GM21381 (cell line): Measurements from ENCODE around the gene MECP2.
"Not testable (repeated sequence)": the region's sequence is repeated elsewhere in the genome, so short reads cannot be mapped to it uniquely, and the experiment has no call there.

Experiments
- ATAC-seq: cut with Tn5 transposase; IDR thresholded peaks from one replicate; pipeline ENCODE4 v1.9.1; 2021; ENCODE audit warnings: mild to moderate bottlenecking, moderate library complexity; ENCODE audit not compliant: unreplicated experiment

Gene MECP2

DNA sequence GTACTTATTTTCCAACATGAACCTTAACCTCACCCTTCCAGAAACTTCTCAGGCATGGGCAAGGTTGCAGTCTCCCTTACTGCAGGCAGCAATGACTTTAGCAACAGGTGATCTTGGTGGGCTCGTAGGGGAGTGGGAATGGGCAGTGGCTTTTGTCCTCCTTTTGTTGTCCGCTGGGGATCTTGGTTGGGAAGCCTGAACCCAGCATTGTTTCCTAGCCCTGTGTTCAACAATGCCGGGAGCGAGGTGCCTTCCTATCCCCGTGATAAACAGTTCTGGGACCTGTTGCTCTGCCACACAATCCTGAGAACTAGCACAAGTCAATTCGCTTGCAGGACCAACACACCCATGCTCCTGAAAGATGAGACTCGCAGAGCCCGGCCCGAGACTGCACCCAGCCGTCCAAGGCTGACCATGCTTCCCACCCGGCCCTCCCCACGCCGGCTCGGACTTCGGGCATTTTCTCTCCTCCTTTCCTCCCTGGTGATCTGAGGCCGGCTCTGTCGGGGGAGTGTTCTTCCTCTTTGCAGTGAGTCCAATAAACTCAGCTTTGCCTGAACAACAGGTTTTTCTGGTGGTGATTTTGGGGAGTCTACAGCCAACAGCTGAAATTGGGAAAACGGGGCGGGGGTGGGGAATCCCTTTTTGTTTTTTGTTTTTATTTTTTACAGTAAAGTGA is 98.0 kb downstream of the MECP2 start:
- ATAC-seq = no peak

DNA sequence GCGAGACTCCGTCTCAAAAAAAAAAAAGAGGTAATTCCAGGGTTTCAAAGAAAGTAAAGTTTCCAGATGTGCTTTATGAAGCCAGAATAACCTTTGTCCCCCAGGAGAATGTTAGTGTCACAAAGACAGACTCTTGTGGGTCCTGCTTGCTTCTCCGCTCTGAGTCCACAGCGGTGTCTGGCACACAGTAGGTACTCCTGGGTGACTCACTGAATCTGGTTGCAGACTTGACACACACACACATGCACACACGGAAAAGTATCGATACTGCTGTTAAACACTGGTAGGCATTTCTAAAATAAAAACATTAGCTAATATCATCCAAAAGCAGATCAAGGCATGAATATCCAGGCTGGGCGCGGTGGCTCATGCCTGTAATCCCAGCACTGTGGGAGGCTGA is 102.0 kb downstream of the MECP2 start:
- ATAC-seq = no peak

DNA sequence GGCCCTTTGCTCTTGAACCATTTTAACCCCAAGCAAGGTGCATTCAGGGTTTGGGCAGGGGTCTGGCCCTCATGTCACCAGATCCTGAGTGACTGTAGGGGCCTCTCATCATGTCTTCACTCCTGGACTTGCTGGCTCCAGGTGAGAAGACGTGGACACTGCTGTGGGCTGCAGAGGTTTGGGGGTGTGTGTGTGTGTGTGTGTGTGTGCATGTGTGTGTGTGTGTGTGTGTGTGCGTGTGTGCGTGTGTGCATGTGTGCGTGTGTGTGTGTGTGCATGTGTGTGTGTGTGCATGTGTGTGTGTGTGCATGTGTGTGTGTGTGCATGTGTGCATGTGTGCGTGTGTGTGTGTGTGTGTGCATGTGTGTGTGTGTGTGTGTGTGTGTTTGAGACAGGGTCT is 103.1 kb downstream of the MECP2 start:
- not testable (repeated sequence) for ATAC-seq

DNA sequence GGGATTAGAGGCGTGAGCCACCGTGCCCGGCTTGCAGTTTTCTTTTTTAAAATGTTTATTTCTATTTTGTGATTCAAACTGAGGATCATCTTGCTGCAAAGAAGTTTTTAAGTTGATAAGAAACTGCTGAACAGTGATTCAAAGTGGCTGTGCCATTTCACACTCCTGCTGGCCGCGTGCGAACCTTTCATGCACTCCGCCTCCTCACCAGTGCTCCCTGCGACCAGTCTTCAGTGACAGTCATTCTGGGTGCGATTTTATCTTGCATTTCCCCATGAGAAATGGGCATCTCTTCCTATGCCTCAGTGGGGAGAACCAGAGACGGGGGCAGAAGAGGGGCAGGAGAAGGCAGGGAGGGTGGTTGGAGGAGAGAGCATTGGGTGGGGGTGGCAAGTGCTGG is 103.5 kb downstream of the MECP2 start:
- no peak for ATAC-seq

DNA sequence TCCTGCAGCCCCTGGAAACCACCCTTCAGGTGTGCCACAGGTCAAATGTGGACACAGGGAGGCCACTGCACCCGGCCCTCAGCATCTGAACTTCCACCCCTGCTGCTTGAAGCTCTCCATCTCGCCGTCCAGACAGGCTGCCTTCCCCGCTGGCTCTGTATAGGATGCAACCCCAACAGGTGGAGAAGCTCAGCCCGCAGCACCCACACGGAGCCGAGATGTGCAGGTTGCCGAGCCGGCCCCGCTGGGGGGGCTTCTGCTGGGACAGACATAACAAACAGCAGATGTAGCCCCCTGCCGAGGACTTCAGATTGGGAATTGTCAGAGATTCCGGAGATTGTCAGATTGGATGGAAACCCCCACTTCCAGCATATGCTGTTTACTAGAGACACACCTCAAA is 104.4 kb downstream of the MECP2 start:
- no peak for ATAC-seq

DNA sequence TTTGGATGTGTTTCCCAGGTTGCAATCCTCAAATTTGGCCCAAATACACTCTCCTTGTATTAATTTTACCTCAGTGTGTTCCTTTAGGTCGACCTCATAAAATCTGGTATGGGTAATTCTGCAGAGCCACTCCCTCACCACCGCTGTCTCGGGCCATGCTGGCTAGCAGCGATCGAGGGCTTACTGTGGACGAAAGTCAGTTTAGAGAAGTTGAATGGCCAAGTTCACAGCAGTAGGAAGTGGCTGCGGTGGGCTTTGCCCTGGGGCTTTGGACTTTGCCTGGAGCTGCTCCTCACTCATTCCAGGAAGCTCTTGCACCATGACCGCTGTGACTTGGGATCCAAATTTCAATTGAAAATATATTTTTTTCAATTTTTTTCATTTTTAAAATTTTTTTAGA is 105.3 kb downstream of the MECP2 start:
- ATAC-seq = no peak

DNA sequence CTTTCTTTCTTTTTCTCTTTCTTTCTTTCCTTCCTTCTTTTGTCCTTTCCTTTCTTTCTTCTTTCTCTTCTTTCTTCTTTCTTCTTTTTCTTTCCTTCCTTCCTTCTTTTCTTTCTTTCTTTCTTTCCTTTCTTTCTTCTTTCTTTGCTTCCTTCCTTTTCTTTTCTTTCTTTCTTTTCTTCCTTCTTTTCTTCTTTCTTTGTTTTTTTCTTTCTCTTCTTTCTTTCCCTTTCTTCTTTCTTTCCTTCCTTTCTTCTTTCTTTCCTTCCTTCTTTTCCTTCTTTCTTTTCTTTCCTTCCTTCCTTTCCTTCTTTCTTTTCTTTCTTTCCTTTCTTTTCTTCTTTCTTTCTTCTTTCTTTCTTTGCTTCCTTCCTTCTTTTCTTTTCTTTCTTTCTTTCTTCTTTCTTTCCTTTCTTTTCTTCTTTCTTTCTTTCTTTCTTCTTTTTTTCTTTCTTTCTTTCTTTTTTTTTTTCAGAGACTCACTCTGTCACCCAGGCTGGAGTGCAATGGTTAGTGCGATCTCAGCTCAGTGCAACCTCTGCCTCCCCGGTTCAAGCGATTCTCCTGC is 106.4 kb downstream of the MECP2 start:
- ATAC-seq = no peak

DNA sequence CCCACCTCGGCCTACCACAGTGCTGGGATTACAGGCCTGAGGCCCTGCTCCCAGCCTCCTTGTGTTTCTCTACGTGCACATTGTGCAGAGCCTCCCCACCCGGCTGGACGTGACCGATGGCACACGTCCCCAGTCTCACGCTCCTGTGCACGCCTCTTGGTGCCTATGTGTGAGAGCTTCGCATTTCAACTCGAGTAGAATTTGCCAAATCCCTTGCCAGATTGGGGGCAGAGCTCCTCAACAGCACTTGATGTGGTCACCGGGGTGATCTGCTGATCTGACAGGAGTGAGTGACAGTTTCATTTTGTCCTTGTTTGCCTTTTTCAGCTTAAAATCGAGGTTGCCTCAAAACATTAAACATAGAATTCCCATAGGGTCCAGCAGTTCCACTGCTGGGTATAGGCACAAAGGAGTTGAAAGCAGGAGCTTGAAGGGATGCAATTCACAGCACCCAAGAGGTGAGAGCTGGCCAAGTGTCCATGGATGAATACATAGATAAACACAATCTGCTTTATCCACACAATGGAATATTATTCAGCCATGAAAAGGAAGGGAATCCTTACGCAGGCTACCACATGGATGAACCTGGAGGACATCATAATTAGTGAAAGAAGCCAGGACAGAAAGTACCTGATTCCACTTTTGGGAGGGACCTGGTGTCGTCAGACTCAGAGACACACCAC is 107.4 kb downstream of the MECP2 start:
- ATAC-seq = no peak

DNA sequence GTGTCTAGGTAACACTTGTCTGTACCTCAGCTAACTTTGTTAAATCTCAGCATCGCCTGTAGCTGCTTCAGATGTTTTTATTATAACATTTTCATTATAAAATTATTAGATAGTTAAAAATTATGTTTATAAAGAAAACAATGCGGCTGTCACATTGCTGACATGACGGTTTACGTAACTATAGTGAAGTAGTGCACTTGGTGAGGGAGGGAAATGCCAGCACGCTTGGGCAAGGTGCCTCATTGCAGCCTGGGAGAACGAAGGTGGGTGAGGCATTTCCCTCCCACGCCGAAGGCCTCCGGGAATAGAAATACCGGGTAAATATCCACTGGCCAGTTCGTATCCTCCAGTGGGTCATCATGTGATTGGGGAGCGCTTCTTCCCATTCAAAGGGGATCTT is 109.0 kb downstream of the MECP2 start:
- ATAC-seq = no peak

DNA sequence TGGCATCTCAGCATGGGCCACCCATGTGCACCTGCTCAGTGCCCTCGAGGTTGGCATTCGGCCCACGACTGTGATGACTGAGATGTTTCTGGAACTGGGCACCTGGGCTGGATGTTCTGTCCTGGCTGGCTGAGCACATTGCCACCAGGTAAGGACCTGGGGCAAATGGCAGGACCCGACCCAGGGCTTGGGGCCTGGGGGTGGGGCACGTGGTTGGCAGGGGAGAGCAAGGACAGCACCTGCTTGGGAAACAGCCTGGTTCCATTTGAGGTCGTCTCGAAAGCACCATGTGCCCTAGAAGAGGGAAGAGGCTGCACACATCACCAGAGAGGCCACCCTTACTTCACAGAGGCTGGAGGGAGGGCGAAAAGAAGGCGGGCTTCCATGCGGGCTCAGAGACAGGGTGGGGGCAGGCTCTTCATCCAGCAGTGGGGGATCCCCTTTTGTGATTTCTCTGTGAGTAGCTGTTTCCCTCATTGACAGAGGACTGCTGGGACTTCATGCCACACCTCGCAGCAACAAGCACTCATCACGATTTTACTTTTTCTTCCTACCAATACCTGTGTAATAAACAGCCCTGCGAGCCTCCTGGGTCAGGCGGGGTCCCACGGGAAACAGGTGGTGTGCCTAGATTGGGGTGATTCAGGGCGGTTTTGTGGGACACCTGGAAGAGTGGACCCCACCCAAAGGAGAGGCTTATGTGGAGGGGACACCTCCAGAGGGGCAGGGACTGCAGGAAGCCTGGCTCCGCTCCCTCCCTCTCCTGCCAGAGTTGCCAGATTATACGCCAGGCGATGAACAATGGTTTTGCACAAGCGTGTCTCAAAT is 113.0 kb downstream of the MECP2 start:
- no peak for ATAC-seq

DNA sequence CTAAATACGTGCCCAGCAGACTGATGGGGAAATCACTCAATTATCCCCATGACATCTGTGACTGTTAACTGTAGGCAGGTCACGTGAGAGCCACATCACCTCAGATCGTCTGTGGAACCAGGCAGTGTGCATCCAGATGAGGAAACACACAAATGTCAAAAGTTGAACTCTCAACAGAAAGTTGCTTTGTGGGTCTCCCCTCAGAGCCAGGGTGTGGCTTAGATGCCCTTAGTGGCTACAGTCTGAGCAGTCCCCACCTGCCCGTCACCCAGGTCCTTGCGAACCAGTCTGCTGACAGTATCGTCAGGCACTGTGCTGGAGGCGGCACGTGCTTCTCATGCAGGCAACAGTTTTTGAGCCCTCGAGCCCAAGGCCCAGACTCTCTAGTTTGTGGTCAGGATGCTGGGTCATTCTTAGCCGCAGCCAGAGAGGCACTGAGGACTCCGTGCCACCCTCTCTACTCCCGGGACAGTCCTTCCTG is 114.2 kb downstream of the MECP2 start:
- ATAC-seq = no peak

DNA sequence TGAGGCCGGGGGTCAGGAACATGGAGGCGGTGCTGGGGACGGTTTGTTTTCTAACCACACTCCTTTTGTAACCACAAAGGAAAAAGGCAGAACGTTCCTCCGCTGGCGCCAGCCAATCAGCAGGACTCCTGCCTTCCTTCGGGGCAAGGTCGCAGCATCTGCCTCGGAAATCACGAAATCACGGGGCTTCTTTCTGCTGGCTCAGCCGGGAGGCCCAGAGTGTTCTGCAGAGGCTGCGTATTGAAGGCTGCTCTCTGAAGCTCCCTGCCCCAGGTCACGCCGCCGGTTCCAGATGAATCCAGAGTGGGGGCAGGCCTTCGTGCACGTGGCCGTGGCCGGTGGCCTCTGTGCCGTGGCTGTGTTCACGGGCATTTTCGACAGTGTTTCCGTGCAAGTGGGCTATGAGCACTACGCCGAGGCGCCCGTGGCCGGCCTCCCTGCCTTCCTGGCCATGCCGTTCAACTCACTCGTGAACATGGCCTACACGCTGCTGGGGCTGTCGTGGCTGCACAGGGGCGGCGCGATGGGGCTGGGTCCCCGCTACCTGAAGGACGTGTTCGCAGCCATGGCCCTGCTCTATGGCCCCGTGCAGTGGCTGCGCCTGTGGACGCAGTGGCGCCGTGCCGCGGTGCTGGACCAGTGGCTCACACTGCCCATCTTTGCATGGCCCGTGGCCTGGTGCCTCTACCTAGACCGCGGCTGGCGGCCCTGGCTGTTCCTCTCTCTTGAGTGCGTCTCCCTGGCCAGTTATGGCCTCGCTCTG is 115.6 kb downstream of the MECP2 start:
- ATAC-seq = no peak

DNA sequence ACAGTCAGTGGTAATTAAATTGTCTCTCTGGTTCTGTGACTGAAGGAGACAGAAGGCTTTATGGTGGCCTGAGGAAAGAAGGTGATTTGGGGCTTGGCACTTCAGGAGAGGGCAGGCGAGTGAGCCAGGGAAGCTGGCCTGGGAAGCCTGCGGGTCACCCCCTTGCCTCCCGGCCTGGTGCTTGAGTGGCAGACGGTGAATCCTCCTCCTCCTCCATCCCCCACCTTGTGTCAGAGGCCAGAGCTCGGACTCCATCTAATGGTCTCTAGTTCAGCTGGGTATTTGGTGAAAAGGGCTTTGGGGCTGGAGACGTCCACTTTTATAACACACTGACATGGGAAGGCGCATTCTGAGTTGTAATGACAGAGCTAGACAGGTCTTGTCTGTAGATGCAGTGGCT is 116.3 kb downstream of the MECP2 start:
- ATAC-seq = no peak

DNA sequence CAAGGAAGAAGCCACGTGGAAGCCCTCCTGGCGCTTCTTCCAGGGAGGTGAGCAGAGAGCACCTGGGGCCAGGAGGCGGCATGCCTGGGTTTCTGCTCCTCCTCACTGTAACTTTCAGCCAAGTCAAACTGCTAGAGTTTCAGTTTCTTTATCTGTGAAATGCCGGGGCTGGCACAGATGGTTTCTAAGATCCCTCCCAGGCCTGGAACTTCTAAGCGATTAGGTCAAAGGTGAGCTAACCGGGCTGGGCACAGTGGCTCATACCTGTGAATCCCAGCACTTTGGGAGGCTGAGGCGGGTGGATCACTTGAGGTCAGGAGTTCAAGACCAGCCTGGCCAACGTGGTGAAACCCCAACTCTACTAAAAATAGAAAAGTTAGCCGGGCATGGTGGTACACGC is 117.1 kb downstream of the MECP2 start:
- not testable (repeated sequence) for ATAC-seq

DNA sequence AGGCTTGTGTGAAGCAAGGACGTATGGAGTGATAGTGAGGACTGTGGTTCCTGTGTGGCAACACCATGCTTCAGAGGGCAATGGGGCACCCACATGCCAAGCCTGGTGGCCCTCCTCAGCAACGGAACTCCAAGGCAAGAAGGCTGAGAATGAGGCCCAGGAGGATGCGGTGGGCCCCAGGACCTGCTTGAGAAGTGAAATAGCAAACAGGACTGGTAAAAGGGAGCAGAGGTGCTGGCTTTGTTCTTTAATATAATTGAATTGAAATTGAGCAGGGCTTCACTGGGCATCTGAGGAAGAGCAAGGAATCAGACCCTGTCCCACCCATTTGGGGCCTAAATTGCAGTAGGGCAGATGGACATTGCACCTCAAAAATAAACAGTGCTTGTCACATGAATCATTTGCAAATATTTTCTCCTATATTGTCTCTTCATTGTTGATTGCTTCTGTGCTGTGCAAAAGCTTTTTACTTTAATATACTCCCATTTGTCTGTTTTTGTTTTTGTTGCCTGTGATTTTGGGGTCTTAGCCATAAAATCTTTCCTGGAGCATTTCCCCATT is 122.7 kb downstream of the MECP2 start:
- no peak for ATAC-seq

DNA sequence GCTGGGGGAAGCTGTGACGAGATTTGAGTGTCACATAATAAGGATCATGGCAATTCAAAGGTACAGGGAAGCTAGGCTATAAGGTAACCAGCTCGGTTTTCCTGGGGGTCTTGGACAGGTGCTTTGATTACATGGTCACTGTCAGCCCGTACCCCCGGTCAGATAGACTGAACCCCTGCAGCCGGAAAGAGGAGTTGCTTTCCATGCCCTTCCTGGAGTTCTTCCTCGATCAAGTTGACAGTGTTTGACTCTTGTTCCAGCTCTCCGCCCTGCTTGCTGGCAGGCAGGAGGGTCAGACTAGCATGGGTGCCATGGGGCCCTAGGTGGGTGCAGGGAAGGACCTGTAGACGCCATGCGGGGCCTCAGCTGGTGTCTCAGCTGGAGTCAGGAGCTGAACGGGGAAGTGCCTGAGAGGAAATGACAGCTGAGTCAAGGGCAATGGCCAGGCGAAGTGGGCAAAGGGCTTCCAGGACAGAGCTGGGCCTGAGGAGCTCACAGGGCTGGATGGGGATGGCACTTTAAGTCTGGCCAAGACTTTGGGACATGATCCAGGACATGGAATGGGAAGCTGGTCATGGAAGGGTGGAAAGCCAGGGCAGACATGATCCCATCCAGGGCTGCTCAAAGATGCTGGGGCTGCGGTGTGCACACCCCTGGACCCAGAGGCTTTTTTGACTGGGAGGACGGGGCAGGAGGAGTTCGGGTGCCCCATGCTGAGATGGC is 123.4 kb downstream of the MECP2 start:
- ATAC-seq = no peak

DNA sequence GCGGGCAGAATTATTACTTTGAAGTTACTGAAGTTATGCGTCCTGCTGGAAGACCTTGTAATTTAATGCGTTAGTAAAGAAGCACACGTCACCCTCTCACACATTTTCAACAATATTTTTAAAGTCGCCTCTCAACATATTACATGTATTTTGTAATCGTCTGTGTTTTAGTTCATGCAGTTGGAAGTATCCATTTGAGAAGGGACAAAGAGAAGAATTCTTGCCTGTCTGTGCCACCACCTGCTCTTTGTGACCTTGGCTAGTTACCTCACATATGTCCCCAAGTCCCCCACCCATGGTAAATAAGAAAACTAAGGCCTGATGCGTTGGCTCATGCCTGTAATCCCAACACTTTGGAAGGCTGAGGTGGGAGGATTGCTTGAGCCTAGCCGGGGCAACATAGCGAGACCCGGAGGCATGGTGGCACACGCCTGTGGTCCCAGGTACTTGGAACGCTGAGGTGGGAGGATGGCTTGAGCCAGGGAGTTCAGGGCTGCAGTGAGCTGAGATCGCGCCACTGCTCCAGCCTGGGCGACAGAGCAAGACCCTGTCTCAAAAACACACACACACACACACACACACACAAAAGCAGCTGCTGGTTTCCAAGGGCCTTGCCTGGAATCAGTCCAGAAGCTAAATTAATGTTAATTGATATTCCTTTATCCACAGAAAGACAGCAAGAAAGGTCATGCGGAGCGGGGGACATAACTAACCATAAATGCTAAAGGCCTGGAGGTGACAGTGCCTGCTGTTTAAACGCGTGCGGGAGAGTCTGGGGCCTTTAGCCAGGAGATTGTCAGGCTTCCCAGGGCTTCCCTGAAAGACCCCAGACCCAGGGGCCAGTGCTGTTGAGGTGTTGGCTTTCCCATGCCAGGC is 124.2 kb downstream of the MECP2 start:
- ATAC-seq = no peak

DNA sequence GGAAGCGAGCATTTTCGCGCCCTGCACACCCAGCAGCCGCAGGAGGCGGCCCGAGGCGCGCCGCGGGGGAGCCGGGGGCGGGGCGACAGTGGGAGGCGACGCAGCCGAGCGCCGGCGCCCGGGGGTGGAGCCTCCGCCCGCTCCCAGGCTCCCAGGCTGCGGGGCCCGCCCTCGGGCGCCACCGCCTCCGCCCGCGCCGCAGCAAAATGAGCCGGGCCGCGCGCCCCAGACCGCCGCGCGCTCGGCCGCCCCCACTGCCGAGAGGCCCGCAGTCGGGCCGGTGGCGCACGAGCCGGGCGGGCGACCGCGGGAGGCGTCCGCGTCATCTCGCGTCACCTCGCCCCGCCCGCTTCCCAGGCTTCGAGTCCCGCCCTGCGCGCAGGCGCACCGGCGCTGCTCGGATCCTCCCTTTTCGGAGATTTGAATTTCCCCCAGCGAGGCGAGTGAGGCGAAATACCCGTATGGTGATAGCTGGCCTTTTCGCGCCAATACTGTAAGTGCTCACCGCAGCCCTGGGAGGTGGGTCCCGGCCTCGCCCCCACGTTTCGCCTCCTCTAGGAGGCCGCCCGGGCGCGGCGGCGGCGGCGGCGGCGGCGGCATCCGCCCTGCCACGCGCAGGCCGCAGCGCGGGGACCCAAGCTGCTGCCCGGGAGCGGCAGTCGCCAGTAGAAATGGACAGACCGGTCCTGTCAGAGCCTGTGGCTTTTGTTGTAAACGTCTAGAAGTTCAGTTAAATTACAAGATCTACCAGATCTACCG is 125.0 kb downstream of the MECP2 start, which contains the start of gene TMEM187:
Gene TMEM187, plus strand, starts transcription at position 387 of the 759 bp plus-strand sequence. CDS start 9,309 bp downstream, outside the sequence.
- ATAC-seq = peak; percentile 50
